B cell (primary cell): ENCODE results near the gene CMIP. TPM values are rescaled to one million over a fixed set of nuclear protein-coding genes. Genes with fewer than 3 reads are reported as not detected.

Experiments used
- ATAC-seq: fragments of 200-7000 bp; cut with Tn5 transposase; one replicate; pipeline ENCODE4 v1.10.0; 2021; ENCODE audit warnings: low read depth, mild to moderate bottlenecking, moderate number of reproducible peaks, moderate library complexity
- CTCF ChIA-PET: fragments of 350-600 bp; sonication (Branson Sonifier 250); formaldehyde crosslinking; loops from one replicate; lab custom pipeline; 2021; ENCODE audit warnings: antibody characterized with exemption, inconsistent platforms; lab: Charles Lee
- POLR2A ChIA-PET: fragments of 350-600 bp; sonication (Branson Sonifier 250); formaldehyde crosslinking; loops from one replicate; lab custom pipeline; 2021; ENCODE audit warnings: antibody characterized with exemption; lab: Charles Lee
- DNase-seq: peaks from one replicate; pipeline ENCODE4 v3.0.0; 2013
- H2AFZ ChIP-seq: 2 replicates; pipeline ENCODE4 v1.6.1; 2012; ENCODE audit warnings: mild to moderate bottlenecking, low read depth, low read length; ENCODE audit not compliant: insufficient read depth, poor library complexity, severe bottlenecking
- H3K27ac ChIP-seq, 2 donors: 1 replicate in 1 of 2; 2 replicates in 1 of 2; pipeline ENCODE4 v1.5.1; 2012 to 2013; ENCODE audit warnings: low read length in 2 of 2, mild to moderate bottlenecking in 2 of 2, moderate library complexity in 1 of 2
- H3K27me3 ChIP-seq, 4 experiments: fragments of 200-600 bp in 1 of 4; sonication (generic) in 1 of 4; replicated peaks in 1 of 4; 1 replicate in 2 of 4; 2 replicates in 2 of 4; pipeline versions ENCODE4 v1.6.1 to v1.7.0; 2013 to 2016; ENCODE audit warnings: low read length in 3 of 4, mild to moderate bottlenecking in 2 of 4, mixed read lengths in 1 of 4, moderate library complexity in 1 of 4; ENCODE audit not compliant: insufficient read depth in 4 of 4, control insufficient read depth in 3 of 4; ENCODE audit errors: control extremely low read depth in 1 of 4
- H3K36me3 ChIP-seq, 2 experiments: replicated peaks in 1 of 2; 1 replicate in 1 of 2; 2 replicates in 1 of 2; pipeline versions ENCODE4 v1.6.1 to v1.7.1; 2013; ENCODE audit warnings: low read length in 1 of 2; ENCODE audit not compliant: insufficient read depth in 2 of 2, control insufficient read depth in 1 of 2; ENCODE audit errors: control extremely low read depth in 1 of 2, extremely low read depth in 1 of 2
- H3K4me1 ChIP-seq, 2 donors: fragments of 200-600 bp in 1 of 2; sonication (generic) in 1 of 2; 1 replicate in 1 of 2; 2 replicates in 1 of 2; pipeline versions ENCODE4 v1.5.1 to v1.6.1; 2013 to 2017; ENCODE audit warnings: low read length in 2 of 2; ENCODE audit not compliant: control insufficient read depth in 2 of 2, insufficient read depth in 2 of 2
- H3K4me2 ChIP-seq: replicated peaks from 2 replicates; pipeline ENCODE3; 2012; ENCODE audit warnings: mild to moderate bottlenecking, low read depth, low read length; ENCODE audit not compliant: poor library complexity, severe bottlenecking
- H3K4me3 ChIP-seq, 5 experiments: fragments of 200-600 bp in 1 of 5; sonication (generic) in 1 of 5; 1 replicate in 3 of 5; 2 replicates in 2 of 5; pipeline versions ENCODE4 v1.5.1 to v1.7.0; 2011 to 2016; ENCODE audit warnings: low read length in 4 of 5, mild to moderate bottlenecking in 4 of 5, low read depth in 2 of 5, control low read depth in 1 of 5, moderate library complexity in 1 of 5; ENCODE audit not compliant: insufficient read depth in 1 of 5; ENCODE audit errors: control extremely low read depth in 1 of 5, extremely low read depth in 1 of 5
- H3K79me2 ChIP-seq: fragments of 200-600 bp; sonication (generic); one replicate; pipeline ENCODE4 v1.6.0; 2016; ENCODE audit warnings: low read length; ENCODE audit not compliant: control insufficient read depth, insufficient read depth
- H3K9ac ChIP-seq: fragments of 200-600 bp; sonication (generic); 2 replicates; pipeline ENCODE4 v1.6.1; 2017; ENCODE audit warnings: mild to moderate bottlenecking, low read length, moderate library complexity
- H3K9me3 ChIP-seq, 3 donors: one replicate each; pipeline versions ENCODE4 v1.6.1 to v1.7.1; 2013; ENCODE audit warnings: low read length in 2 of 3; ENCODE audit not compliant: control insufficient read depth in 2 of 3, insufficient read depth in 1 of 3; ENCODE audit errors: control extremely low read depth in 1 of 3
- H4K20me1 ChIP-seq: 2 replicates; pipeline ENCODE4 v1.6.0; 2012; ENCODE audit warnings: mild to moderate bottlenecking, low read length; ENCODE audit not compliant: insufficient read depth, control insufficient read depth, poor library complexity, severe bottlenecking
- H3K27ac Mint-ChIP-seq: one replicate; pipeline ENCODE4 v1.8.0; 2021; ENCODE audit warnings: mixed read lengths
- H3K27me3 Mint-ChIP-seq: one replicate; pipeline ENCODE4 v1.8.0; 2021; ENCODE audit warnings: mixed read lengths
- H3K4me1 Mint-ChIP-seq: one replicate; pipeline ENCODE4 v1.8.0; 2021; ENCODE audit warnings: mixed read lengths
- H3K4me3 Mint-ChIP-seq: one replicate; pipeline ENCODE4 v1.8.0; 2021; ENCODE audit warnings: mixed read lengths
- H3K9me3 Mint-ChIP-seq: one replicate; pipeline ENCODE4 v1.8.0; 2022; ENCODE audit warnings: mixed read lengths; ENCODE audit not compliant: insufficient read depth
- EZH2 ChIP-seq: IDR thresholded peaks from 2 replicates; pipeline ENCODE4 v1.6.1; 2012; ENCODE audit warnings: borderline replicate concordance, low read depth, mild to moderate bottlenecking, moderate library complexity, low read length; ENCODE audit not compliant: insufficient read depth, poor library complexity, severe bottlenecking
- WGBS: methylation state at CpG from one replicate; pipeline ENCODE4 v1.1.5; 2013; ENCODE audit warnings: missing lambda C conversion rate; ENCODE audit not compliant: insufficient coverage; 5-methylcytosine and 5-hydroxymethylcytosine counted together
- intact Hi-C: fragments of 100-400 bp; cut with micrococcal nuclease; formaldehyde crosslinking; loops from one replicate; pipeline ENCODE4 v1.10.0; 2022
- polyA plus RNA-seq: library from polyadenylated mRNA; depleted of rRNA; stranded (reverse); fragments of >200 nt; gene quantifications from 2 replicates; pipeline ENCODE4 v1.2.3, GENCODE V29; 2012
- total RNA-seq, 2 donors: library from RNA; stranded (reverse); fragments of 120-200 nt in 1 of 2; gene quantifications; 1 replicate in 1 of 2; 2 replicates in 1 of 2; pipeline versions ENCODE4 v1.2.3 to v1.2.4, GENCODE V29; 2013 to 2022
- TF ChIP-seq, protein P1 (sequence below): fragments of 200-600 bp; IDR thresholded peaks from one replicate; pipeline ENCODE4 v1.8.0; 2022; ENCODE audit warnings: antibody characterized with exemption, mild to moderate bottlenecking

CMIP gene
- total and polyA plus RNA-seq, 2 donors (not counting 1 experiment from before 2014, with no cell fraction given): 27.1 to 155 TPM

DNA sequence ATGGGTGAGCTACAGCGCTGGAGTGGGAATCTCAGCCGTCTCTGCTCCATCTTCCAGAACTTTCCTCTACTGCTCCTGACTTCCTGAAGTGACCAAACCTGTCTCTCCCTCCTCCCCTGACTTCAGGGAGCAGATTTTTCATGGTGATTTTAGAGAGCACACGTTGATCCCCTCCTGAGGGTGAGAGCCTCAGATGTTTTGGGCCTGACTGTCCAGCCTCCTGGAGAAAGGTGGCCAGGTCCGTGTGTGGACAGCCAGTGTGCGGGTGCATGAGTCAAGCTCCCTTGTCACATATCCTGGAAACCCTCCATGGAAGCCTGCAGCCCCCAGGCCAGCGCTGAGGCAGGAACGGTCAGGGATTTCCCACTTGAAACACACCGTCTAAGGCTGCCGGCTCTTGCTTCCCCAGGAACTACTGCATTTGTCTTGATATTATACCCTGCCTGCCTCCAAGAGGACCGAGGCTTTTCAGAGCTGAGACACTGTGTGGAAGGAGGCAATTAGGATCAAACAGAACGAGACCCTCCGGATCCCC lies 143.1 kb downstream of the CMIP start:
- ATAC-seq (no peak), DNase-seq (no peak)
- Mint-ChIP-seq H3K4me3 (no peak overlapping the region), H3K27me3 (no peaks in the 10 kb centered on the region), H3K9me3 (no peaks in the 10 kb centered on the region), H3K27ac (no peak overlapping the region), H3K4me1 (peaks cover 18% of the 10 kb centered on the region)
- peaks cover 0 to 19% of the 10 kb centered on the region in 2 experiments for H3K36me3 ChIP-seq
- intact Hi-C loops: no loop called here
- no peaks in the 10 kb centered on the region for H3K4me1 ChIP-seq
- H3K79me2 ChIP-seq: peaks cover 97% of the 10 kb centered on the region
- H4K20me1 ChIP-seq: peaks cover 87% of the 10 kb centered on the region
- WGBS: 93% methylated on average over 9 of the region's 12 CpGs
- ChIA-PET POLR2A (no interaction called here), CTCF (no interaction called here)
- H3K27ac ChIP-seq: no peak overlapping the region
- TF ChIP-seq, protein P1, sequence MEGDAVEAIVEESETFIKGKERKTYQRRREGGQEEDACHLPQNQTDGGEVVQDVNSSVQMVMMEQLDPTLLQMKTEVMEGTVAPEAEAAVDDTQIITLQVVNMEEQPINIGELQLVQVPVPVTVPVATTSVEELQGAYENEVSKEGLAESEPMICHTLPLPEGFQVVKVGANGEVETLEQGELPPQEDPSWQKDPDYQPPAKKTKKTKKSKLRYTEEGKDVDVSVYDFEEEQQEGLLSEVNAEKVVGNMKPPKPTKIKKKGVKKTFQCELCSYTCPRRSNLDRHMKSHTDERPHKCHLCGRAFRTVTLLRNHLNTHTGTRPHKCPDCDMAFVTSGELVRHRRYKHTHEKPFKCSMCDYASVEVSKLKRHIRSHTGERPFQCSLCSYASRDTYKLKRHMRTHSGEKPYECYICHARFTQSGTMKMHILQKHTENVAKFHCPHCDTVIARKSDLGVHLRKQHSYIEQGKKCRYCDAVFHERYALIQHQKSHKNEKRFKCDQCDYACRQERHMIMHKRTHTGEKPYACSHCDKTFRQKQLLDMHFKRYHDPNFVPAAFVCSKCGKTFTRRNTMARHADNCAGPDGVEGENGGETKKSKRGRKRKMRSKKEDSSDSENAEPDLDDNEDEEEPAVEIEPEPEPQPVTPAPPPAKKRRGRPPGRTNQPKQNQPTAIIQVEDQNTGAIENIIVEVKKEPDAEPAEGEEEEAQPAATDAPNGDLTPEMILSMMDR: no peak
- TF ChIP-seq EZH2: no peak
- H3K27me3 ChIP-seq: no peaks in the 10 kb centered on the region
- H3K9ac ChIP-seq: no peak overlapping the region
- no peaks in the 10 kb centered on the region for H3K9me3 ChIP-seq
- no peak overlapping the region for H2AFZ ChIP-seq
- H3K4me3 ChIP-seq: no peak overlapping the region
- no peak overlapping the region for H3K4me2 ChIP-seq

DNA sequence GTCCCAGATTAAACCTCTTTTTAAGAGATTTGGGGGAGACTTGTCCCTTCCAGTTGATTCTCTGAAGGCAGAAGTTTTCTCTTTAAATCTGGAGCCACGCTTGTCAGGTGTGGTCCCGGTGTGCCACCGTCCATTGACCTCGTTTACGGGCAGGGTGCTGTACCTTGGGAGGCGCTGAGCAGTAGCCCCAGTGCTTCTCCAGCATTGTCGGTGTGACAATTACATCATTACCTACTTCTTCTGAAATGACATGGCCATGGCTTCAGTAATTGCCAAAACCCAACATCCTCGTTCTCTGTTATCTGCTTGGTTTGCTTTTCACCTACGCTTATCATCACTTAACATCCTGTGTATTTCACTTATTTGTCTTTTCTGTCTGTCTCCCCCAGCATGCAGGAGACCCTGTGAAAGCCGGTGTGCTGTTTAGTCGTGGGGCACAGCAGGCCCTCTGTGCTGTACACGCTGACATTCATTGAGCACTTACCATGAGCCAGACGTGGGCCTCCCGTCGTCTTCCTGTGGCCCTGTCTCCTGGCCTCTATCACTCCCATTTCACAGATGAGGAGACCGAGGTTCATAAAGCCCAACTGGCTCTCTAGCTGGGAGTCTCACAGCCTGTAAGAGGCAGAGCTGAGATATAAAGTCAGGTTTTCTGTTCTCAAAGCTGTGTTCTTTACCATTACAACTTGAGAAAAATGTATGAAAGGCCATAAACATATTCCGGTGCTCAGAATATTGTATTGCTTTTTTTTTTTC lies 143.9 kb downstream of the CMIP start:
- Histone ChIP-seq H3K9ac (no peak overlapping the region), H3K4me1 (no peaks in the 10 kb centered on the region), H3K36me3 (peaks cover 0 to 20% of the 10 kb centered on the region in 2 experiments), H3K4me2 (no peak overlapping the region), H3K27me3 (no peaks in the 10 kb centered on the region), H3K9me3 (no peaks in the 10 kb centered on the region), H3K27ac (no peak overlapping the region), H2AFZ (no peak overlapping the region), H3K79me2 (peaks cover 97% of the 10 kb centered on the region), H4K20me1 (peaks cover 87% of the 10 kb centered on the region), H3K4me3 (no peak overlapping the region)
- Mint-ChIP-seq H3K4me1 (peaks cover 18% of the 10 kb centered on the region), H3K9me3 (no peaks in the 10 kb centered on the region), H3K4me3 (no peak overlapping the region), H3K27ac (no peak overlapping the region), H3K27me3 (no peaks in the 10 kb centered on the region)
- WGBS: 94% methylated on average over 13 of the region's 17 CpGs
- no peak for ATAC-seq
- no peak for TF ChIP-seq EZH2
- TF ChIP-seq, protein P1: no peak
- CTCF ChIA-PET: no interaction called here
- POLR2A ChIA-PET: no interaction called here
- no peak for DNase-seq
- intact Hi-C loops: no loop called here
